Mucosa of rectum (tissue), 2 donors: ENCODE data around the gene GFM1.

Experiments used
- H3K27ac ChIP-seq, 2 donors: one replicate each; pipeline ENCODE4 v1.7.0; 2013; ENCODE audit warnings: inconsistent platforms in 2 of 2, low read depth in 2 of 2, low read length in 2 of 2
- H3K27me3 ChIP-seq, 2 donors: one replicate each; pipeline ENCODE4 v1.7.0; 2013; ENCODE audit warnings: low read length in 2 of 2; ENCODE audit not compliant: control insufficient read depth in 2 of 2, insufficient read depth in 2 of 2
- H3K36me3 ChIP-seq, 2 donors: one replicate each; pipeline ENCODE4 v1.7.0; 2013; ENCODE audit warnings: low read length in 2 of 2; ENCODE audit not compliant: control insufficient read depth in 2 of 2, insufficient read depth in 2 of 2
- H3K4me1 ChIP-seq, 2 donors: one replicate each; pipeline ENCODE4 v1.7.0; 2013; ENCODE audit warnings: low read length in 2 of 2, mild to moderate bottlenecking in 1 of 2; ENCODE audit not compliant: control insufficient read depth in 2 of 2, insufficient read depth in 2 of 2
- H3K4me3 ChIP-seq, 2 donors: one replicate each; pipeline ENCODE4 v1.7.0; 2013; ENCODE audit warnings: low read length in 2 of 2
- H3K9ac ChIP-seq, 2 donors: one replicate each; pipeline ENCODE4 v1.7.0; 2013; ENCODE audit warnings: low read length in 2 of 2, low read depth in 1 of 2, mild to moderate bottlenecking in 1 of 2
- H3K9me3 ChIP-seq, 2 donors: one replicate each; pipeline ENCODE4 v1.7.0; 2013; ENCODE audit warnings: low read length in 2 of 2; ENCODE audit not compliant: control insufficient read depth in 2 of 2
- donor health status: healthy.
- donor health status: Normal muscosa, but diverticular disease.

GFM1 gene

GRCh38 chr3:158733656-158734055, 89.3 kb downstream of the GFM1 start:
- H3K4me3 ChIP-seq: no peak overlapping the region
- H3K27ac ChIP-seq: no peak overlapping the region
- H3K27me3 ChIP-seq: no peaks in the 10 kb centered on the region

DNA sequence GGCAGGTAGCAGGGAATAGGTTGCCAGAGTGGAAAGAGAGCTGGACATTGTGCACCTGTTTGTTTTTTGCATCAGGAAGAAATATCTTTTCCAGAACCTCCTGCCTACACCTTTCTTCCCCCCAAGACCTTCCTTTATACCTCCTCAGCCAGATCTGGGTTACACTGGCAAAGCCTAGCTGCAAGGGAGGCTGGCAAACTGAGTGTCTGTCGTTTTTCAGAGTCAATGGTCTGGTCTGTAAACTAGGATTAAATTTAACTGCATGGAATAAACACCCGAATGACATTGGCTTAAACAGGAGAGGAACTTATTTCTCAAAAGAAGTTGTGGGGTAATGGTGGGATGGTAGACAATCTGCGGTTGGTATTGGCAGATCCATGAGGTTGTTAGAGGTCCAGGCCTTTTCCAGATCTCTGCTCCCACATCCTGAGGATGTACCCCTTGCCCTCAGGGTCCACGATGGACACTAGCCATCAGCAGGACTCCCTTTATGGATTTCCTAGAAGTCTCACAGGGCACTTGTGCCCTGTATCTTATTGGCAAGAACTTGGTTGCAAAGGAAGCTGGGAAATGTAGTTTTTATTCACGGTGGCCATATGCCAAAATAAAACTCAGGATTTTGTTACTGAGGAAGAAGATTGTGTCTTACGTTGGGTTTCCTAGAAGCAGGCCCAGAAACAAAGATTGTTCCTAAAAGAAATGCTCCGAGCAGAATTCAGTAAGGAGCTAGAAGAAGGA, 91.1 kb downstream of the GFM1 start:
- Histone ChIP-seq H3K9me3 (no peaks in the 10 kb centered on the region), H3K4me3 (no peak overlapping the region), H3K4me1 (peaks cover 6 to 9% of the 10 kb centered on the region in 2 donors), H3K27me3 (no peaks in the 10 kb centered on the region), H3K36me3 (no peaks in the 10 kb centered on the region), H3K9ac (no peak overlapping the region), H3K27ac (no peak overlapping the region)

More at GRCh38 chr3:158733656-158734055, 89.3 kb downstream of the GFM1 start:
- Histone ChIP-seq H3K4me1 (peaks cover 6 to 9% of the 10 kb centered on the region in 2 donors), H3K9me3 (no peaks in the 10 kb centered on the region), H3K9ac (no peak overlapping the region), H3K36me3 (no peaks in the 10 kb centered on the region)

- H3K36me3 ChIP-seq: no peaks in the 10 kb centered on the region
- no peak overlapping the region for H3K9ac ChIP-seq
- no peak overlapping the region for H3K27ac ChIP-seq
Observed at GRCh38 chr3:158737410-158737809, 93.1 kb downstream of the GFM1 start.

DNA sequence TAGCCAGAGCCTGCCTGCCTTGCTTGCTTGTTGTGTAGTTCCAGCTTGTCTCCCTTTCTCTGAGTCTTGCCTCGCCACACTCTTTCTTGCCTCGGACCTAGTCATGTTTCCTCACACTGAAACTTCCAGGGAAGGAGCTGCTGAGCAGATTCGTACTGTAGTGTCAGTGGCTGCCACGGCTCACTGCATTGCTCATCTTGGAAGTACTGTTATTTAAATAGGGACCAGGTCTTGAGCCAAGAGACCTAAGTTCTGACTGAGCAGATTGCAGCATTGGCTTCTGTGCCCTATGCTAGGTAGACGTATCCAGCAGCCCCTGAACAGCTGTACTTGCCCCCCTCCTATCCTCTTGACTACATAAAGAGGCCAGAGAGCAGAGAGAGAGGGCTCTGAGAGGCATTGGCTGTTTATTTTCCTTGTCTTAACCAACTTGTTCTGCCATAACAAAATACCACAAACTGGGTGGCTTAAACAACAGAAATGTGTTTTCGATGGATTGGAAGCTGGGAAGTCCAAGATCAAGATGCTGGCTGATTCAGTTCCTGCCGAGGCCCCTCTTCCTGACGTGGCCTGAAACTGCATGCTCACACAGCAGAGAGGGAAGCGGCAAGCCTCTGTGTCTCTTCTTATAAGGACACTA, 93.8 kb downstream of the GFM1 start:
- no peaks in the 10 kb centered on the region for H3K4me1 ChIP-seq
- no peak overlapping the region for H3K27ac ChIP-seq
- no peak overlapping the region for H3K4me3 ChIP-seq
- peaks cover 0 to 3% of the 10 kb centered on the region in 2 donors for H3K36me3 ChIP-seq
- H3K9ac ChIP-seq: no peak overlapping the region
- no peaks in the 10 kb centered on the region for H3K9me3 ChIP-seq
- no peaks in the 10 kb centered on the region for H3K27me3 ChIP-seq

More at GRCh38 chr3:158737410-158737809, 93.1 kb downstream of the GFM1 start:
- Histone ChIP-seq H3K4me3 (no peak overlapping the region), H3K27me3 (no peaks in the 10 kb centered on the region), H3K9me3 (no peaks in the 10 kb centered on the region), H3K4me1 (no peaks in the 10 kb centered on the region)

- Histone ChIP-seq H3K27me3 (no peaks in the 10 kb centered on the region), H3K9me3 (no peaks in the 10 kb centered on the region), H3K4me3 (no peak overlapping the region), H3K27ac (no peak overlapping the region), H3K9ac (no peak overlapping the region), H3K4me1 (peaks cover 0 to 2% of the 10 kb centered on the region in 2 donors), H3K36me3 (peaks cover 0 to 3% of the 10 kb centered on the region in 2 donors)
Observed at GRCh38 chr3:158738653-158739052, 94.3 kb downstream of the GFM1 start.

GRCh38 chr3:158739078-158739477, 94.8 kb downstream of the GFM1 start:
- H3K27me3 ChIP-seq: no peaks in the 10 kb centered on the region
- H3K4me3 ChIP-seq: no peak overlapping the region
- H3K4me1 ChIP-seq: peaks cover 0 to 7% of the 10 kb centered on the region in 2 donors
- no peaks in the 10 kb centered on the region for H3K9me3 ChIP-seq
- H3K27ac ChIP-seq: no peak overlapping the region
- H3K36me3 ChIP-seq: peaks cover 0 to 3% of the 10 kb centered on the region in 2 donors
- H3K9ac ChIP-seq: no peak overlapping the region

GRCh38 chr3:158739661-158740060, 95.3 kb downstream of the GFM1 start:
- no peak overlapping the region for H3K27ac ChIP-seq
- no peak overlapping the region for H3K4me3 ChIP-seq
- no peaks in the 10 kb centered on the region for H3K27me3 ChIP-seq
- H3K4me1 ChIP-seq: peaks cover 2 to 10% of the 10 kb centered on the region in 2 donors
- H3K9ac ChIP-seq: no peak overlapping the region
- no peaks in the 10 kb centered on the region for H3K9me3 ChIP-seq
- H3K36me3 ChIP-seq: peaks cover 0 to 3% of the 10 kb centered on the region in 2 donors
